Thoracic aorta (tissue), 2 donors: Measurements from ENCODE around the gene OVCA2. TPM values are rescaled to one million over a fixed set of nuclear protein-coding genes. Genes with fewer than 3 reads are reported as not detected.

Source experiments
- ATAC-seq: fragments of 150-250 bp; one replicate; pipeline ENCODE4 v1.8.0; 2017; ENCODE audit warnings: low read depth; ENCODE audit not compliant: insufficient number of reproducible peaks, low FRiP score
- DNase-seq: peaks from one replicate; pipeline ENCODE4 v3.0.0-alpha.2; 2020; ENCODE audit warnings: low spot score
- H3K27ac ChIP-seq, 2 donors: fragments of 200-600 bp; sonication (generic); 1 replicate in 1 of 2; 2 replicates in 1 of 2; pipeline ENCODE4 v1.5.1; 2016; ENCODE audit warnings: mild to moderate bottlenecking in 2 of 2, moderate library complexity in 2 of 2
- H3K27me3 ChIP-seq: fragments of 200-600 bp; sonication (generic); replicated peaks from 2 replicates; pipeline ENCODE4 v1.6.0; 2016; ENCODE audit warnings: mild to moderate bottlenecking; ENCODE audit not compliant: insufficient read depth
- H3K36me3 ChIP-seq: fragments of 200-600 bp; sonication (generic); one replicate; pipeline ENCODE4 v1.5.1; 2016
- H3K4me1 ChIP-seq, 2 donors: fragments of 200-600 bp; sonication (generic); 1 replicate in 1 of 2; 2 replicates in 1 of 2; pipeline versions ENCODE4 v1.5.1 to v1.6.0; 2016; ENCODE audit warnings: low read depth in 2 of 2, mild to moderate bottlenecking in 1 of 2; ENCODE audit not compliant: control insufficient read depth in 1 of 2
- H3K4me3 ChIP-seq: fragments of 200-600 bp; sonication (generic); 2 replicates; pipeline ENCODE4 v1.5.1; 2016; ENCODE audit warnings: mild to moderate bottlenecking
- H3K9me3 ChIP-seq: fragments of 200-600 bp; sonication (generic); 2 replicates; pipeline ENCODE4 v1.5.1; 2016
- CTCF ChIP-seq: fragments of 200-600 bp; sonication (generic); IDR thresholded peaks from one replicate; pipeline ENCODE4 v1.5.1; 2019; ENCODE audit warnings: antibody characterized with exemption
- total RNA-seq, 2 donors: library from RNA; depleted of rRNA; stranded (reverse); fragments of >200 nt; gene quantifications; one replicate each; pipeline versions ENCODE4 v1.1.0 to v1.2.3, GENCODE V29; 2016

Gene OVCA2
- total RNA-seq, 2 donors from 2014 or later: 44.1 to 46.6 TPM

- Histone ChIP-seq H3K36me3 (no peaks in the 10 kb centered on the region), H3K4me3 (peak overlapping the region; percentile 93), H3K9me3 (no peaks in the 10 kb centered on the region), H3K4me1 (peaks cover 27 to 42% of the 10 kb centered on the region in 2 donors), H3K27me3 (no peaks in the 10 kb centered on the region), H3K27ac (peak overlapping the region in 1 of 2 donors; percentile 22)
- no peak for TF ChIP-seq CTCF
- DNase-seq (no peak), ATAC-seq (peak; percentile 68)
These were observed 7.8 kb downstream of the OVCA2 start for GRCh38 chr17:2049333-2050299.

GRCh38 chr17:2050300-2051060, 8.7 kb downstream of the OVCA2 start:
- peak; percentile 7 for ATAC-seq
- no peaks in the 10 kb centered on the region for H3K9me3 ChIP-seq
- no peak overlapping the region for H3K27ac ChIP-seq
- no peak for TF ChIP-seq CTCF
- H3K4me1 ChIP-seq: peaks cover 30 to 42% of the 10 kb centered on the region in 2 donors
- no peaks in the 10 kb centered on the region for H3K27me3 ChIP-seq
- peak overlapping the region; percentile 76 for H3K4me3 ChIP-seq
- H3K36me3 ChIP-seq: no peaks in the 10 kb centered on the region
- no peak for DNase-seq

GRCh38 chr17:2051061-2051932, 9.5 kb downstream of the OVCA2 start:
- H3K27ac ChIP-seq: no peak overlapping the region
- DNase-seq: no peak
- peak overlapping the region; percentile 76 for H3K4me3 ChIP-seq
- peaks cover 30 to 45% of the 10 kb centered on the region in 2 donors for H3K4me1 ChIP-seq
- no peaks in the 10 kb centered on the region for H3K27me3 ChIP-seq
- no peak for ATAC-seq
- no peak for TF ChIP-seq CTCF
- H3K9me3 ChIP-seq: no peaks in the 10 kb centered on the region
- H3K36me3 ChIP-seq: no peaks in the 10 kb centered on the region

- TF ChIP-seq CTCF: no peak
- Histone ChIP-seq H3K36me3 (no peaks in the 10 kb centered on the region), H3K4me1 (peaks cover 30 to 48% of the 10 kb centered on the region in 2 donors), H3K27ac (no peak overlapping the region), H3K9me3 (no peaks in the 10 kb centered on the region), H3K27me3 (no peaks in the 10 kb centered on the region), H3K4me3 (no peak overlapping the region)
- DNase-seq (no peak), ATAC-seq (no peak)
These were observed 10.2 kb downstream of the OVCA2 start for GRCh38 chr17:2051933-2052559.
